ENCODE results near the gene DHRSX. TPM values are rescaled to one million over a fixed set of nuclear protein-coding genes. Genes with fewer than 3 reads are reported as not detected.
"Not testable (repeated sequence)": the region's sequence is repeated elsewhere in the genome, so short reads cannot be mapped to it uniquely, and the experiment has no call there.

Gene DHRSX
- polyA plus RNA-seq, 2 of the 4 experiments (the other 2 are of a cell fraction): 32.1 to 56.3 TPM

DNA sequence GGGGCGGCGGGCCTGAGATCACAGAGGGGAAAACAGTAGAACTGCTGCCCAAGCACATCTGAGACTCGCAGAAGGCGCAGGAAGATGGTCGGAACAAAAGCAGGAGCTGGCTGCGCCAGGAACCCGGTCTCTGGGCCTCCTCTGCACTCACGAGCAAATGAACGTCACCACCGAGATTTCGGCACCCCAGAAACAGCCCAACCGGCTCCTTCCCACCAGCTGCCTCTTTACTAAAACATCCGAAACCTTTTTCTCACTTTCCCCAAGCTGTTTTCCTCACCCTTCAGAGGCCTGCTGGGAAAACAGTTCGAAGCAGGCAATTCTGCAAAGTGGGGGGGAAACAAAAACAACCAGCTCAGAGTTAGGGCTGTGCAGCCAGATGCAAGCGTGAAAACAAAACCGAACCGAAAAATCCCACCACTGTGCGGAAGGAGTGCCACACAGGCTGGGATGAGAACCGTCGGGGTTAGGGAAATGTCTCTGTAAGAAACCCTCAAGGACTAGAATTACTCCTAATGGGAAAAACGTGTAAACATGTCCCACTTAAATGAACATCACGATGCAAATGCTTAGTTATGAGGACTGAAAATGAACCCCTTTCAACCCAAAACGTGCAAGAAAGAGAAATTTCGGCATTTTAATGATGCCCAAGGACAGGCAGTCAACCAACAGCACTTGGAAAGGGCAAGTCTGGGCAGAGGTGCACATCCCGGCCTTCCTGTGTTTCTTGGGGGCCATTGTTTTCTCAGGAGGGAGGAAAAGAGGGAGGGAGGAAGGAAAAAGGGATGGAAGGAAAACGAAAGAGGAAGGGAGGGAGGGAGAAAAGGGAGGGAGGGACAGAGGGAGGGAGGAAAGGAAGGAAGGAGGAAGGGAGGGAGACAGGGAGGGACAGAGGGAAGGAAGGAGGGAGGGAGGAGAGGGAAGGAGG is 15.8 kb downstream of the DHRSX start:
- ATAC-seq: no peak
- TF ChIP-seq FOSL2 (IDR thresholded peaks at IDR 0.05) (no peak), FOSL2 (CRISPR knock-in tag; IDR thresholded peaks at IDR 0.05) (no peak), MYC (IDR thresholded peaks at IDR 0.05; ENCODE audit: borderline replicate concordance, low read length) (no peak), POLR2A (IDR thresholded peaks at IDR 0.05; ENCODE audit: low read length) (no peak)
- TF ChIP-seq, protein P1, sequence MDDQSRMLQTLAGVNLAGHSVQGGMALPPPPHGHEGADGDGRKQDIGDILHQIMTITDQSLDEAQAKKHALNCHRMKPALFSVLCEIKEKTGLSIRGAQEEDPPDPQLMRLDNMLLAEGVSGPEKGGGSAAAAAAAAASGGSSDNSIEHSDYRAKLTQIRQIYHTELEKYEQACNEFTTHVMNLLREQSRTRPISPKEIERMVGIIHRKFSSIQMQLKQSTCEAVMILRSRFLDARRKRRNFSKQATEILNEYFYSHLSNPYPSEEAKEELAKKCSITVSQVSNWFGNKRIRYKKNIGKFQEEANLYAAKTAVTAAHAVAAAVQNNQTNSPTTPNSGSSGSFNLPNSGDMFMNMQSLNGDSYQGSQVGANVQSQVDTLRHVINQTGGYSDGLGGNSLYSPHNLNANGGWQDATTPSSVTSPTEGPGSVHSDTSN (IDR thresholded peaks at IDR 0.05): no peak
- no peak for DNase-seq (ENCODE audit: low read depth in 1 of 2, low spot score in 1 of 2)
- no peak for FAIRE-seq
- Histone ChIP-seq H3K4me3 (no peak overlapping the region), H3K27ac (peak overlapping the region in 1 of 2 experiments; percentile 38; a peak in 3 of 6 replicates), H3K4me2 (no peak overlapping the region), H3K4me1 (no peaks in the 10 kb centered on the region), H3K9me3 (no peaks in the 10 kb centered on the region)
- POLR2A ChIA-PET: no interaction called here
- 85% methylated on average over 26 of the region's 26 CpGs for WGBS (ENCODE audit: missing lambda C conversion rate)
- CTCF ChIA-PET: no interaction called here

DNA sequence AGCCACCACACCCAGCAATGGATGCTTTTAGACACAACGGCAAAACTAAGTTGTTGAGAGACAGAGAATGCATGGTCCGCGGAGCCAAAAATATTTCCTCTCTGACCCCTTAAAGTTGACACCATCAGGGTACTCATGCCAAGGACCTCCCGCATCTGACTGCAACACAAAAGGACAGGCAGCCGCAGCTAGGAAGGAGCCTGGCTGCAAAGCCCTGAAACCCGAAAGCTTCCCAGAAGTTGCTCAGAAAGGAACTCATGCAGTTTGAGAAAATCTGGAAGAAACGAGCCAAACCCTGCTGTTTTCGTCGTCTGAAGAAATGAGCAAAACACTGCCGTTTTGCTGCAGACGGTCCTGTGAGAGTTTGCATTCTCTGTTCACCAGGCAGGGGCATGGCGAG is 16.5 kb downstream of the DHRSX start:
- 87% methylated on average over 12 of the region's 12 CpGs for WGBS (ENCODE audit: missing lambda C conversion rate)
- Histone ChIP-seq H3K27ac (no peak overlapping the region), H3K9me3 (no peaks in the 10 kb centered on the region), H3K4me3 (no peak overlapping the region), H3K4me1 (no peaks in the 10 kb centered on the region), H3K4me2 (no peak overlapping the region)
- POLR2A ChIA-PET: no interaction called here
- no peak for FAIRE-seq
- ATAC-seq: no peak
- CTCF ChIA-PET: no interaction called here
- TF ChIP-seq ZC3H11A (IDR thresholded peaks at IDR 0.05) (no peak), SREBF2 (IDR thresholded peaks at IDR 0.05) (no peak), RFX5 (IDR thresholded peaks at IDR 0.05) (no peak), CBX8 (IDR thresholded peaks at IDR 0.05) (no peak)
- DNase-seq (ENCODE audit: low read depth in 1 of 2, low spot score in 1 of 2): no peak

DNA sequence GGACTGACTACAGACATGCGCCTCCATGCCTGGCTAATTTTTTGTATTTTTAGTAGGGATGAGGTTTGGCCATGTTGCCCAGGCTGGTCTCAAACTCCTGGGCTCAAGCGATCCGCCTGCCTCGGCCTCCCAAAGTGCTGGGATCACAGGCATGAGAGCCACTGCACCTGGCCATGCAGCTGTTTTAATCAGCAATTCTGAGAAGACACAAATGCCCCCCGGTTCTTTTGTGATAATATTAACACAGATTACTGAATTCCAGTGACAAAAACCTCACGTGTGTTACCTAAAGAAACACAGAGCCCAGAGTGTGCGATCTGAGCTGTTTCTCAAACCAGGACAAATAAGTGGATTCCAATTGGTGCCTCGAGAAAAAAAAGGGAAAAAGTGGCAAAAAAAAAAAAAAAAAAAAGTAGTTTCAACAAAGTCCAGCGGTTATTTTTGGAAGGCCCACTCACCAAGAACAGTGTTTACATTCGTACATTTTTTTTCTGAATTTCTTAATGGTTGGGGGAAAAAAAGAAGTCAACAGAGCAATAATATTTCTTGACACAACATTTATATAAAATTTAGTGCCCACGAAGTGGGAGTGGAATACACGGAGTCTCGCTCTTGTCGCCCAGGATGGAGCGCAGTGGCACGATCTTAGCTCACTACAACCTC is 17.2 kb downstream of the DHRSX start:
- Histone ChIP-seq H3K4me3 (no peak overlapping the region), H3K4me2 (no peak overlapping the region), H3K9me3 (no peaks in the 10 kb centered on the region), H3K27ac (no peak overlapping the region), H3K4me1 (no peaks in the 10 kb centered on the region)
- FAIRE-seq: no peak
- TF ChIP-seq RNF2 (IDR thresholded peaks at IDR 0.05; ENCODE audit: borderline replicate concordance, low read depth): no peak
- no peak for TF ChIP-seq E2F6 (IDR thresholded peaks at IDR 0.05; ENCODE audit: borderline replicate concordance, low read depth)
- TF ChIP-seq FOXS1 (CRISPR knock-in tag; IDR thresholded peaks at IDR 0.05): no peak
- POLR2A ChIA-PET: no interaction called here
- CTCF ChIA-PET: no interaction called here
- ATAC-seq: no peak
- DNase-seq (ENCODE audit: low read depth in 1 of 2, low spot score in 1 of 2): no peak
- 80% methylated on average over 16 of the region's 16 CpGs for WGBS (ENCODE audit: missing lambda C conversion rate)

- H3K9me3 ChIP-seq; FAIRE-seq; H3K27ac ChIP-seq; ATAC-seq; H3K4me3 ChIP-seq; POLR2A ChIA-PET; H3K4me1 ChIP-seq; DNase-seq (ENCODE audit: low read depth in 1 of 2, low spot score in 1 of 2); CTCF ChIA-PET; H3K4me2 ChIP-seq: not testable (repeated sequence)
- WGBS (ENCODE audit: missing lambda C conversion rate): 90% methylated on average over 11 of the region's 12 CpGs
Observed at GRCh38 chrX:2481597-2481996, 19.2 kb downstream of the DHRSX start.

- ATAC-seq; H3K27ac ChIP-seq; DNase-seq (ENCODE audit: low read depth in 1 of 2, low spot score in 1 of 2); H3K4me1 ChIP-seq; H3K4me2 ChIP-seq; FAIRE-seq; H3K9me3 ChIP-seq; POLR2A ChIA-PET; H3K4me3 ChIP-seq; CTCF ChIA-PET: not testable (repeated sequence)
- TF ChIP-seq CHD4 (IDR thresholded peaks at IDR 0.05; ENCODE audit: borderline replicate concordance) (0 out of 2 replicates have a peak, but pooled peaks have one; percentile 21), KDM1A (IDR thresholded peaks at IDR 0.05; ENCODE audit: low read depth) (0 out of 2 replicates have a peak, but pooled peaks have one; percentile 39)
- WGBS (ENCODE audit: missing lambda C conversion rate): 88% methylated on average over 5 of the region's 5 CpGs
Observed at GRCh38 chrX:2479982-2480381, 20.8 kb downstream of the DHRSX start.

All from A549 (cell line).